HEK293 (cell line): ENCODE measurements around the gene CKB.

Source experiments
- GFI1B ChIP-seq: fragments of 450-650 bp; formaldehyde crosslinking; IDR thresholded peaks from 2 replicates; pipeline ENCODE4 v1.5.1; 2016; ENCODE audit warnings: missing biosample characterization, missing genetic modification characterization
- HOXD13 ChIP-seq: sonication (generic); formaldehyde crosslinking; IDR thresholded peaks from 2 replicates; pipeline ENCODE4 v1.8.0; 2022; ENCODE audit warnings: missing genetic modification reagents, borderline replicate concordance
- MEIS1 ChIP-seq: sonication (generic); formaldehyde crosslinking; IDR thresholded peaks from 2 replicates; pipeline ENCODE4 v1.8.1; 2022; ENCODE audit warnings: missing genetic modification reagents, mild to moderate bottlenecking, borderline replicate concordance
- MYNN ChIP-seq: fragments of 450-650 bp; formaldehyde crosslinking; IDR thresholded peaks from 2 replicates; pipeline ENCODE4 v1.5.1; 2016; ENCODE audit warnings: missing biosample characterization, missing genetic modification characterization, borderline replicate concordance
- PBX3 ChIP-seq: sonication (generic); formaldehyde crosslinking; IDR thresholded peaks from 2 replicates; pipeline ENCODE4 v1.8.1; 2022; ENCODE audit warnings: mild to moderate bottlenecking, moderate library complexity, missing genetic modification reagents
- PRDM10 ChIP-seq: fragments of 450-650 bp; formaldehyde crosslinking; IDR thresholded peaks from 2 replicates; pipeline ENCODE4 v1.5.1; 2016; ENCODE audit warnings: missing biosample characterization, missing genetic modification characterization
- PRDM6 ChIP-seq: fragments of 450-650 bp; formaldehyde crosslinking; IDR thresholded peaks from 2 replicates; pipeline ENCODE4 v1.5.1; 2017; ENCODE audit warnings: missing biosample characterization, missing genetic modification characterization
- ZBTB26 ChIP-seq: fragments of 450-650 bp; formaldehyde crosslinking; optimal IDR thresholded peaks from 2 replicates; pipeline ENCODE3; 2016; ENCODE audit warnings: missing biosample characterization, mild to moderate bottlenecking, missing genetic modification characterization
- ZNF121 ChIP-seq: fragments of 450-650 bp; formaldehyde crosslinking; IDR thresholded peaks from 2 replicates; pipeline ENCODE4 v1.5.1; 2016; ENCODE audit warnings: missing biosample characterization, missing genetic modification characterization
- ZNF157 ChIP-seq: fragments of 450-650 bp; formaldehyde crosslinking; IDR thresholded peaks from 2 replicates; pipeline ENCODE4 v1.5.1; 2016; ENCODE audit warnings: missing biosample characterization, missing genetic modification characterization
- ZNF174 ChIP-seq: fragments of 450-650 bp; formaldehyde crosslinking; IDR thresholded peaks from 2 replicates; pipeline ENCODE4 v1.5.0; 2017; ENCODE audit warnings: missing biosample characterization, mild to moderate bottlenecking, missing genetic modification characterization
- ZNF274 ChIP-seq, 2 experiments: fragments of 200-500 bp in 1 of 2; fragments of 450-650 bp in 1 of 2; sonication (Bioruptor generic) in 1 of 2; formaldehyde crosslinking in 1 of 2; IDR thresholded peaks; 2 replicates each; pipeline versions ENCODE4 v1.5.1 to v1.6.1; 2014 to 2016; ENCODE audit warnings: borderline replicate concordance in 1 of 2, inconsistent platforms in 1 of 2, low read length in 1 of 2, missing biosample characterization in 1 of 2, missing genetic modification characterization in 1 of 2
- ZNF280C ChIP-seq: fragments of 450-650 bp; formaldehyde crosslinking; IDR thresholded peaks from 2 replicates; pipeline ENCODE4 v1.5.1; 2016; ENCODE audit warnings: missing biosample characterization, missing genetic modification characterization
- ZNF280D ChIP-seq: fragments of 450-650 bp; formaldehyde crosslinking; IDR thresholded peaks from 2 replicates; pipeline ENCODE4 v1.5.1; 2016; ENCODE audit warnings: missing biosample characterization, missing genetic modification characterization
- ZNF529 ChIP-seq: fragments of 450-650 bp; formaldehyde crosslinking; IDR thresholded peaks from 2 replicates; pipeline ENCODE4 v1.5.1; 2017; ENCODE audit warnings: missing genetic modification characterization, missing biosample characterization; ENCODE audit not compliant: insufficient replicate concordance
- ZNF560 ChIP-seq: fragments of 450-650 bp; formaldehyde crosslinking; IDR thresholded peaks from 2 replicates; pipeline ENCODE4 v1.5.1; 2017; ENCODE audit warnings: missing biosample characterization, missing genetic modification characterization, borderline replicate concordance
- ZNF610 ChIP-seq: fragments of 450-650 bp; formaldehyde crosslinking; IDR thresholded peaks from 2 replicates; pipeline ENCODE4 v1.5.1; 2016; ENCODE audit warnings: missing biosample characterization, missing genetic modification characterization, borderline replicate concordance
- ZNF624 ChIP-seq: fragments of 450-650 bp; formaldehyde crosslinking; IDR thresholded peaks from 2 replicates; pipeline ENCODE4 v1.5.1; 2017; ENCODE audit warnings: missing biosample characterization, missing genetic modification characterization
- ZNF670 ChIP-seq: fragments of 450-650 bp; formaldehyde crosslinking; IDR thresholded peaks from 2 replicates; pipeline ENCODE4 v1.5.1; 2016; ENCODE audit warnings: missing biosample characterization, missing genetic modification characterization, low read depth
- ZNF701 ChIP-seq: fragments of 450-650 bp; formaldehyde crosslinking; IDR thresholded peaks from 2 replicates; pipeline ENCODE4 v1.5.1; 2016; ENCODE audit warnings: missing biosample characterization, missing genetic modification characterization
- ZNF792 ChIP-seq: fragments of 450-650 bp; formaldehyde crosslinking; IDR thresholded peaks from 2 replicates; pipeline ENCODE4 v1.5.1; 2016; ENCODE audit warnings: missing biosample characterization, missing genetic modification characterization
- ZSCAN5A ChIP-seq: fragments of 450-650 bp; formaldehyde crosslinking; IDR thresholded peaks from 2 replicates; pipeline ENCODE4 v1.5.1; 2016; ENCODE audit warnings: missing biosample characterization, missing genetic modification characterization

Gene CKB

GRCh38 chr14:103522649-103523574 is at the start of gene CKB (continued):
- TF ChIP-seq HOXD13 (no peak), MYNN (tag by site-specific recombination) (no peak), ZNF792 (no peak), ZNF701 (tag by site-specific recombination) (no peak), PRDM6 (no peak), ZNF121 (no peak), ZNF670 (tag by site-specific recombination) (no peak), ZNF624 (tag by site-specific recombination) (no peak), ZSCAN5A (no peak), ZNF280D (no peak), ZNF174 (tag by site-specific recombination) (no peak), ZNF280C (tag by site-specific recombination) (no peak), ZBTB26 (tag by site-specific recombination) (peak; percentile 58), GFI1B (tag by site-specific recombination) (no peak), ZNF157 (no peak), ZNF274 (IDR thresholded peaks at IDR 0.05; ENCODE audit: low read length) (no peak), ZNF274 (tag by site-specific recombination; IDR thresholded peaks at IDR 0.05; ENCODE audit: borderline replicate concordance) (no peak), PRDM10 (0 out of 2 replicates have a peak, but pooled peaks have one; percentile 37), ZNF529 (tag by site-specific recombination) (no peak), PBX3 (CRISPR knock-in tag) (peak; percentile 46; the same call in 1 of the 2 replicates), ZNF610 (tag by site-specific recombination) (no peak), MEIS1 (no peak), ZNF560 (tag by site-specific recombination) (no peak)
